HepG2 (cell line): Measurements from ENCODE around the gene DZIP1L. TPM values are rescaled to one million over a fixed set of nuclear protein-coding genes. Genes with fewer than 3 reads are reported as not detected.

ENCODE experiments used
- KLF13 ChIP-seq: sonication (generic); formaldehyde crosslinking; IDR thresholded peaks from 2 replicates; pipeline ENCODE4 v1.4.0; 2020; ENCODE audit warnings: mild to moderate bottlenecking, missing genetic modification reagents
- MAZ ChIP-seq, 2 experiments: sonication (generic) in 1 of 2; formaldehyde crosslinking in 1 of 2; IDR thresholded peaks; 2 replicates each; pipeline versions ENCODE4 v1.5.0 to v1.6.1; 2012 to 2020; ENCODE audit warnings: low read depth in 2 of 2, mild to moderate bottlenecking in 2 of 2, borderline replicate concordance in 1 of 2, improper control_type of control experiment in 1 of 2, low read length in 1 of 2, missing genetic modification reagents in 1 of 2, moderate library complexity in 1 of 2
- NCOR1 ChIP-seq: fragments of 200-600 bp; sonication (generic); IDR thresholded peaks from 2 replicates; pipeline ENCODE4 v1.7.0; 2017; ENCODE audit warnings: antibody characterized with exemption, low read length, borderline replicate concordance
- SNAPC4 ChIP-seq: sonication (generic); formaldehyde crosslinking; IDR thresholded peaks from 2 replicates; pipeline ENCODE4 v1.4.0; 2020; ENCODE audit warnings: mild to moderate bottlenecking, missing genetic modification reagents
- ZNF83 ChIP-seq: sonication (generic); formaldehyde crosslinking; IDR thresholded peaks from 2 replicates; pipeline ENCODE4 v1.4.0; 2020; ENCODE audit warnings: missing genetic modification reagents, mild to moderate bottlenecking, borderline replicate concordance
- polyA plus RNA-seq, 8 experiments: library from polyadenylated mRNA; depleted of rRNA in 3 of 8; stranded (reverse) in 7 of 8; unstranded in 1 of 8; fragments of >200 nt; fragmentation: Illumina TruSeq in 4 of 8; extraction: Trizol in 4 of 8; gene quantifications; 2 replicates each; pipeline versions ENCODE4 v1.2.1 to v1.2.3, GENCODE V29; 2011 to 2016; ENCODE audit warnings: low read depth in 4 of 8, missing spikeins in 1 of 8, mixed read lengths in 1 of 8; ENCODE audit not compliant: insufficient read depth in 1 of 8
- total RNA-seq, 5 experiments: library from RNA; depleted of rRNA; stranded (reverse); fragments of >200 nt; fragmentation: Illumina TruSeq; extraction: Trizol; gene quantifications; 2 replicates each; pipeline ENCODE4 v1.2.3, GENCODE V29; 2016; ENCODE audit warnings: low read depth in 1 of 5
- TF ChIP-seq, protein P1 (sequence below), 2 experiments: fragments of 450-650 bp in 1 of 2; sonication (generic) in 1 of 2; formaldehyde crosslinking in 1 of 2; IDR thresholded peaks; 2 replicates each; pipeline versions ENCODE4 v1.6.1 to v1.8.0; 2016 to 2022; ENCODE audit warnings: antibody characterized with exemption in 1 of 2, mild to moderate bottlenecking in 1 of 2, missing genetic modification reagents in 1 of 2
- TF ChIP-seq, protein P2 (sequence below): sonication (generic); formaldehyde crosslinking; IDR thresholded peaks from 2 replicates; pipeline ENCODE4 v1.4.0; 2020; ENCODE audit warnings: missing genetic modification reagents

The DZIP1L gene
- total and polyA plus RNA-seq, 2 of the 13 experiments (the other 11 are each of a cell fraction or from before 2014, with no cell fraction given) = 0.90 to 1.2 TPM

- TF ChIP-seq, protein P1, sequence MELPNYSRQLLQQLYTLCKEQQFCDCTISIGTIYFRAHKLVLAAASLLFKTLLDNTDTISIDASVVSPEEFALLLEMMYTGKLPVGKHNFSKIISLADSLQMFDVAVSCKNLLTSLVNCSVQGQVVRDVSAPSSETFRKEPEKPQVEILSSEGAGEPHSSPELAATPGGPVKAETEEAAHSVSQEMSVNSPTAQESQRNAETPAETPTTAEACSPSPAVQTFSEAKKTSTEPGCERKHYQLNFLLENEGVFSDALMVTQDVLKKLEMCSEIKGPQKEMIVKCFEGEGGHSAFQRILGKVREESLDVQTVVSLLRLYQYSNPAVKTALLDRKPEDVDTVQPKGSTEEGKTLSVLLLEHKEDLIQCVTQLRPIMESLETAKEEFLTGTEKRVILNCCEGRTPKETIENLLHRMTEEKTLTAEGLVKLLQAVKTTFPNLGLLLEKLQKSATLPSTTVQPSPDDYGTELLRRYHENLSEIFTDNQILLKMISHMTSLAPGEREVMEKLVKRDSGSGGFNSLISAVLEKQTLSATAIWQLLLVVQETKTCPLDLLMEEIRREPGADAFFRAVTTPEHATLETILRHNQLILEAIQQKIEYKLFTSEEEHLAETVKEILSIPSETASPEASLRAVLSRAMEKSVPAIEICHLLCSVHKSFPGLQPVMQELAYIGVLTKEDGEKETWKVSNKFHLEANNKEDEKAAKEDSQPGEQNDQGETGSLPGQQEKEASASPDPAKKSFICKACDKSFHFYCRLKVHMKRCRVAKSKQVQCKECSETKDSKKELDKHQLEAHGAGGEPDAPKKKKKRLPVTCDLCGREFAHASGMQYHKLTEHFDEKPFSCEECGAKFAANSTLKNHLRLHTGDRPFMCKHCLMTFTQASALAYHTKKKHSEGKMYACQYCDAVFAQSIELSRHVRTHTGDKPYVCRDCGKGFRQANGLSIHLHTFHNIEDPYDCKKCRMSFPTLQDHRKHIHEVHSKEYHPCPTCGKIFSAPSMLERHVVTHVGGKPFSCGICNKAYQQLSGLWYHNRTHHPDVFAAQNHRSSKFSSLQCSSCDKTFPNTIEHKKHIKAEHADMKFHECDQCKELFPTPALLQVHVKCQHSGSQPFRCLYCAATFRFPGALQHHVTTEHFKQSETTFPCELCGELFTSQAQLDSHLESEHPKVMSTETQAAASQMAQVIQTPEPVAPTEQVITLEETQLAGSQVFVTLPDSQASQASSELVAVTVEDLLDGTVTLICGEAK (IDR thresholded peaks at IDR 0.05) = no peak
- TF ChIP-seq, protein P1 (CRISPR knock-in tag; IDR thresholded peaks at IDR 0.05) = no peak
- TF ChIP-seq ZNF83 (CRISPR knock-in tag) = no peak
- TF ChIP-seq NCOR1 = no peak
- TF ChIP-seq SNAPC4 = no peak
- no peak for TF ChIP-seq MAZ (IDR thresholded peaks at IDR 0.05; ENCODE audit: borderline replicate concordance, low read depth, low read length)
- TF ChIP-seq MAZ (CRISPR knock-in tag; IDR thresholded peaks at IDR 0.05; ENCODE audit: low read depth) = no peak
- no peak for TF ChIP-seq KLF13 (CRISPR knock-in tag)
- TF ChIP-seq, protein P2, sequence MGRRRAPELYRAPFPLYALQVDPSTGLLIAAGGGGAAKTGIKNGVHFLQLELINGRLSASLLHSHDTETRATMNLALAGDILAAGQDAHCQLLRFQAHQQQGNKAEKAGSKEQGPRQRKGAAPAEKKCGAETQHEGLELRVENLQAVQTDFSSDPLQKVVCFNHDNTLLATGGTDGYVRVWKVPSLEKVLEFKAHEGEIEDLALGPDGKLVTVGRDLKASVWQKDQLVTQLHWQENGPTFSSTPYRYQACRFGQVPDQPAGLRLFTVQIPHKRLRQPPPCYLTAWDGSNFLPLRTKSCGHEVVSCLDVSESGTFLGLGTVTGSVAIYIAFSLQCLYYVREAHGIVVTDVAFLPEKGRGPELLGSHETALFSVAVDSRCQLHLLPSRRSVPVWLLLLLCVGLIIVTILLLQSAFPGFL (CRISPR knock-in tag) = no peak
Measured at GRCh38 chr3:138081371-138082084, 33.9 kb downstream of the DZIP1L start (continued).
